ENCODE measurements around the gene GBX1. TPM values are rescaled to one million over a fixed set of nuclear protein-coding genes. Genes with fewer than 3 reads are reported as not detected.

GBX1 gene
- total and polyA plus RNA-seq, 4 donors, result not detected

DNA sequence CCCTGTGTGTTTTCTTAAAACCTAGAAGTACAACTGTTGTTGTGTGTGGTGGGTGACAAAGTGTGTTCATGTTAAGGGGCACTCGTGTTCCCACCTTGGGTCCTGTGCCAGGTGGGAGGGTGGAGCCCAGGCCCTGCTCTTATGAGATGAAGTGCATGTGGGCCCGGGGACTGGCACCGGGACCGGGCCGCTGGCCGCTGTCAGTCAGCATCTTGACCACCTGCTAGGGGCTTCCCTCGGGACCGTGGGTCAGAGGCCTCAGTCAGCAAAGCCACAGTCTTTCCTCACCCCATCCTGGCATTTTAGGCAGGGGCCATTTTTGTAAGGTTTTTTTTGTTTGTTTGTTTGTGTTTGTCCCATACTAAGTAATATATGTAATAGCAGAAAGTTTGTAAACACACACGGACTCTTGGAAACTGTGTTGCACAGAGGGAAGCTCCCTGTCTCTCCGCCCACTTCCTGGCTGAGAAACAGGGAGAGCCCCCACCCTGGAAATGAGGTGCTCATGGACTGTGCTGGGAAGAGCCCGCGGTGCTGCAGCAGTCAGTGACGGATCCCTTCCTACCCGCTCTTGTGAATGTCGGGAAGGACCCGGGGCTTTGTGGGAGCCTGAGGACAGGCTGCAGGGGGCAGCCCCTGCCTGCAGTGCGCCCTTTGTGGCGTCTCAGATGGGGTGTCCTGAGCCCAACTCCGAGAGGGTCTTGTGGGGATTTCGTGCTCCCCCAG, 67.8 kb downstream of the GBX1 start:
- H3K9ac ChIP-seq (ENCODE audit: insufficient read depth in 1 of 2, low read length in 2 of 2), result no peak overlapping the region
- peak overlapping the region in 1 of 2 donors; percentile 47 for H3K27ac ChIP-seq (ENCODE audit: low read depth in 1 of 2, low read length in 1 of 2)
- H3K27me3 ChIP-seq (ENCODE audit: control insufficient read depth in 3 of 3, insufficient read depth in 3 of 3, low read length in 2 of 3), result no peaks in the 10 kb centered on the region
- H3K36me3 ChIP-seq (ENCODE audit: control insufficient read depth in 4 of 4, insufficient read depth in 4 of 4, low read length in 4 of 4), result peaks cover 0 to 2% (median 0%) of the 10 kb centered on the region in 4 donors
- H3K4me1 ChIP-seq (ENCODE audit: control insufficient read depth in 5 of 5, insufficient read depth in 5 of 5, low read length in 5 of 5), result peaks cover 0 to 8% (median 0%) of the 10 kb centered on the region in 5 donors
- ATAC-seq (ENCODE audit: insufficient read depth, low FRiP score), result no peak
- TF ChIP-seq, protein P1, sequence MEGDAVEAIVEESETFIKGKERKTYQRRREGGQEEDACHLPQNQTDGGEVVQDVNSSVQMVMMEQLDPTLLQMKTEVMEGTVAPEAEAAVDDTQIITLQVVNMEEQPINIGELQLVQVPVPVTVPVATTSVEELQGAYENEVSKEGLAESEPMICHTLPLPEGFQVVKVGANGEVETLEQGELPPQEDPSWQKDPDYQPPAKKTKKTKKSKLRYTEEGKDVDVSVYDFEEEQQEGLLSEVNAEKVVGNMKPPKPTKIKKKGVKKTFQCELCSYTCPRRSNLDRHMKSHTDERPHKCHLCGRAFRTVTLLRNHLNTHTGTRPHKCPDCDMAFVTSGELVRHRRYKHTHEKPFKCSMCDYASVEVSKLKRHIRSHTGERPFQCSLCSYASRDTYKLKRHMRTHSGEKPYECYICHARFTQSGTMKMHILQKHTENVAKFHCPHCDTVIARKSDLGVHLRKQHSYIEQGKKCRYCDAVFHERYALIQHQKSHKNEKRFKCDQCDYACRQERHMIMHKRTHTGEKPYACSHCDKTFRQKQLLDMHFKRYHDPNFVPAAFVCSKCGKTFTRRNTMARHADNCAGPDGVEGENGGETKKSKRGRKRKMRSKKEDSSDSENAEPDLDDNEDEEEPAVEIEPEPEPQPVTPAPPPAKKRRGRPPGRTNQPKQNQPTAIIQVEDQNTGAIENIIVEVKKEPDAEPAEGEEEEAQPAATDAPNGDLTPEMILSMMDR (IDR thresholded peaks at IDR 0.05; ENCODE audit: control extremely low read depth, extremely low read depth), result no peak
- peak in 1 of 3 donors; percentile 48 for DNase-seq
- H3K4me3 ChIP-seq, result no peak overlapping the region
- 64 to 75% methylated on average over 20 of the region's 20 CpGs for WGBS, 2 donors
- H3K9me3 ChIP-seq (ENCODE audit: control insufficient read depth in 4 of 4, insufficient read depth in 3 of 4, low read length in 3 of 4), result peaks cover 0 to under 1% (median 0%) of the 10 kb centered on the region in 4 donors

Other genes starting within 250 kb of the GBX1 start
- 1 to 10 TPM; 1.7 to 2.0 TPM for gene KCNH2, start 189.4 kb downstream of the GBX1 start, total RNA-seq
- under 1 TPM; 0.43 to 0.82 TPM for gene KCNH2, start 189.4 kb downstream of the GBX1 start, polyA plus RNA-seq
- 10 to 100 TPM; 11.9 to 31.0 TPM for gene NOS3, start 176.7 kb downstream of the GBX1 start, total RNA-seq
- gene NOS3, start 176.7 kb downstream of the GBX1 start, polyA plus RNA-seq, result 10 to 100 TPM in 1 of 2 donors, 1 to 10 TPM in 1; 9.3 to 11.9 TPM
- 1 to 10 TPM; 1.1 to 2.8 TPM for gene ATG9B, start 143.2 kb downstream of the GBX1 start, total RNA-seq
- 1 to 10 TPM in 1 of 2 donors, under 1 TPM in 1; 0.78 to 1.8 TPM for gene ATG9B, start 143.2 kb downstream of the GBX1 start, polyA plus RNA-seq
- 10 to 100 TPM; 21.8 to 61.5 TPM for gene ABCB8, start 139.2 kb downstream of the GBX1 start, total RNA-seq
- 10 to 100 TPM; 28.7 to 28.9 TPM for gene ABCB8, start 139.2 kb downstream of the GBX1 start, polyA plus RNA-seq
- gene ASIC3, start 119.2 kb downstream of the GBX1 start, total RNA-seq, result 1 to 10 TPM in 1 of 2 donors, under 1 TPM in 1; 0.37 to 3.9 TPM
- 1 to 10 TPM; 1.6 to 3.2 TPM for gene ASIC3, start 119.2 kb downstream of the GBX1 start, polyA plus RNA-seq
- gene CDK5, start 109.8 kb downstream of the GBX1 start, total RNA-seq, result 10 to 100 TPM in 1 of 2 donors, 1 to 10 TPM in 1; 6.8 to 17.3 TPM
- gene CDK5, start 109.8 kb downstream of the GBX1 start, polyA plus RNA-seq, result 10 to 100 TPM in 1 of 2 donors, 1 to 10 TPM in 1; 6.9 to 11.5 TPM
- gene SLC4A2, start 108.1 kb downstream of the GBX1 start, total RNA-seq, result 100 to 1,000 TPM in 1 of 2 donors, 10 to 100 TPM in 1; 66.3 to 173 TPM
- 100 to 1,000 TPM in 1 of 2 donors, 10 to 100 TPM in 1; 96.7 to 144 TPM for gene SLC4A2, start 108.1 kb downstream of the GBX1 start, polyA plus RNA-seq
- 10 to 100 TPM; 28.9 to 99.8 TPM for gene FASTK, start 86.9 kb downstream of the GBX1 start, total RNA-seq
- 100 to 1,000 TPM in 1 of 2 donors, 10 to 100 TPM in 1; 80.0 to 108 TPM for gene FASTK, start 86.9 kb downstream of the GBX1 start, polyA plus RNA-seq
- gene TMUB1, start 84.2 kb downstream of the GBX1 start, total RNA-seq, result 10 to 100 TPM; 32.8 to 49.6 TPM
- gene TMUB1, start 84.2 kb downstream of the GBX1 start, polyA plus RNA-seq, result 100 to 1,000 TPM in 1 of 2 donors, 10 to 100 TPM in 1; 43.5 to 104 TPM
- 100 to 1,000 TPM in 1 of 2 donors, 10 to 100 TPM in 1; 75.9 to 194 TPM for gene AGAP3, start 81.2 kb downstream of the GBX1 start, total RNA-seq
- gene AGAP3, start 81.2 kb downstream of the GBX1 start, polyA plus RNA-seq, result 100 to 1,000 TPM in 1 of 2 donors, 10 to 100 TPM in 1; 81.8 to 138 TPM
- not detected for gene ASB10, start 19.6 kb upstream of the GBX1 start, total RNA-seq
- gene ASB10, start 19.6 kb upstream of the GBX1 start, polyA plus RNA-seq, result not detected
- gene H2BK1, start 42.8 kb upstream of the GBX1 start, total RNA-seq, result under 1 TPM in 1 of 2 donors, not detected in 1; 0.52 TPM
- gene H2BK1, start 42.8 kb upstream of the GBX1 start, polyA plus RNA-seq, result not detected
- gene ABCF2, start 59.5 kb upstream of the GBX1 start, total RNA-seq, result 10 to 100 TPM; 13.2 to 36.2 TPM
- 10 to 100 TPM; 15.4 to 36.3 TPM for gene ABCF2, start 59.5 kb upstream of the GBX1 start, polyA plus RNA-seq
- 10 to 100 TPM; 23.3 to 54.0 TPM for gene CHPF2, start 64.8 kb upstream of the GBX1 start, total RNA-seq
- 10 to 100 TPM; 33.8 to 36.2 TPM for gene CHPF2, start 64.8 kb upstream of the GBX1 start, polyA plus RNA-seq
- 10 to 100 TPM; 37.5 to 70.9 TPM for gene SMARCD3, start 81.0 kb upstream of the GBX1 start, total RNA-seq
- 10 to 100 TPM; 40.3 to 62.5 TPM for gene SMARCD3, start 81.0 kb upstream of the GBX1 start, polyA plus RNA-seq
- gene NUB1, start 174.1 kb upstream of the GBX1 start, total RNA-seq, result 10 to 100 TPM; 39.1 to 47.4 TPM
- 10 to 100 TPM; 22.6 to 30.1 TPM for gene NUB1, start 174.1 kb upstream of the GBX1 start, polyA plus RNA-seq
- gene WDR86, start 242.3 kb upstream of the GBX1 start, total RNA-seq, result 10 to 100 TPM in 1 of 2 donors, 1 to 10 TPM in 1; 2.9 to 19.7 TPM
- 1 to 10 TPM in 1 of 2 donors, under 1 TPM in 1; 0.81 to 1.9 TPM for gene WDR86, start 242.3 kb upstream of the GBX1 start, polyA plus RNA-seq